ENCODE measurements around the gene TRAF4.

The TRAF4 gene, protein sequence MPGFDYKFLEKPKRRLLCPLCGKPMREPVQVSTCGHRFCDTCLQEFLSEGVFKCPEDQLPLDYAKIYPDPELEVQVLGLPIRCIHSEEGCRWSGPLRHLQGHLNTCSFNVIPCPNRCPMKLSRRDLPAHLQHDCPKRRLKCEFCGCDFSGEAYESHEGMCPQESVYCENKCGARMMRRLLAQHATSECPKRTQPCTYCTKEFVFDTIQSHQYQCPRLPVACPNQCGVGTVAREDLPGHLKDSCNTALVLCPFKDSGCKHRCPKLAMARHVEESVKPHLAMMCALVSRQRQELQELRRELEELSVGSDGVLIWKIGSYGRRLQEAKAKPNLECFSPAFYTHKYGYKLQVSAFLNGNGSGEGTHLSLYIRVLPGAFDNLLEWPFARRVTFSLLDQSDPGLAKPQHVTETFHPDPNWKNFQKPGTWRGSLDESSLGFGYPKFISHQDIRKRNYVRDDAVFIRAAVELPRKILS

DNA sequence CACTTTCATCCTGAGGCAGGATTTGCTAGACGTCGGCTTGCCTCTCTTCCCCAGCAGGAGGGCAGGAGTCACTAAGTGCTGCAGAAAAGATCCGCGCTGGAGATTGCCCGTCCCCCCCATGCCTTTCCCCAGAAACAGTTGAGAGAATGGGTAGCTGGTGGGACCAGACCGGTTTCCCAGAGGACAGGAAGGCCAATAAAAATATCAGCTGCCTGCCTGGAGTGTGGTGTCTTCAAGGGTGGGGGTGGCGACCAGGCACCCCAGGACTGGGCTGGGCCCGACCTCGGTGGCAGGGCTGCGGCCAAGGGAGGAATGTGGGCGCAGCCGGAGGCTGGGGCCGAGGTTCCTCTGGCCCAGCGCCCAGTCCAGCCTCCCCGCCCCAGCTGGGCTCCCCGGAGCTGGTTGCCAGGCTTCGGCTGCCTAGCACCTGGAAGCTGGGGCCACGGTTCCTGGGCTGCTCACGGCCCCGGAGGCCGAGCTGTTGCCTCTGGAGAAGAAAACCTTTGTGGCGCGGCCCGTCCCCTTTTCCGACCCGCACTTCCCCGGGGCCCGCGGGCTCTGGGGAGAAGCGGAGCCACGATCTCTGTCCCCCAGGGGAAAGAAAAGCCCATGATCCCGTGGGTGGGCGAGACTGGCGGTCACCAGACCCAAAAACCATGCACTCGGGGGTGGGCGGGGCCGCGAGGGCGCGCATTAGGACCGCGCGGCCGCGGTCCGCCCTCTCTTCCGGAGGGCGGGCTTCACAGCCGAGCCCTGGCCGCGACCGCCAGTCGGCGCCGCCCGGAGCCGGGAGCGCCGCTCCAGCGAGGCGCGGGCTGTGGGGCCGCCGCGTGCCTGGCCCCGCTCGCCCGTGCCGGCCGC, at the start of gene TRAF4:
Gene TRAF4 (plus strand): TSS at position 769 of the 861 bp plus-strand sequence. CDS start 102 bp downstream, outside the sequence.
- DNase-seq (ENCODE audit: low read depth in 2 of 2) = peak in 1 of 2 donors; percentile 68

DNA sequence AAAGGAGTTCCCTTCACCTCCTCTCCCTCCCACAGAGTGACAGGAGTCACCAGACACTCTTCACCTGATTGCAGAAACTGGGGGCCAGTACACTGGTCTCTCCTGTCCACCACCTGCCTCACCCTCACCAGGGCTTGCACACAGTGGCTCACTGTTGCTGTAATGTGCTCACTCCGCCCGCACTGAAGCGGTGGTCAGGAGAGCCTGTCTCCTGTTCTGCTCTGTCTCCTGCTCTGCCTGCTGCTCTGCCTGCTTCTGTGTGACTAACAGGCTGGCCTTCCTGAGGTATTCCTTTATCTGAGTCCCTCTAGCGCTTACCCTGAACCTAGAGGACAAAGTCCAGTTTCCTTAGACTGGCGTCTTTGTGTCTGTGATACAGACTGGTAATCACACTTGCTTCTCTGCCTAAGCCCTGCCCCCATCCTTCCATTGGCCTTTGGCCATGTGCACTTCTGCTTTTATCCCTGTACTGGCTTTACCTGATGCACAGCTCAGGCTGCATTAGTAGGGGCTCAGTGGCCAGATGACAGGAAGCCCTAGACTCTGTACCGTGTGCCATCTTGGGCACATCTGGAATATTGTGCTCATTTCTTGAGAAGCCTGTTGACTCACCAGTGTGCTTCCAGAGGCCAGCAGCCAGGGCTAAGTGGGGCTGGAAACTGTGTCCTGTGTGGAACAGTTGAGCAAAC, 45.4 kb upstream of the TRAF4 start:
- DNase-seq (ENCODE audit: low read depth in 2 of 2) = no peak

DNA sequence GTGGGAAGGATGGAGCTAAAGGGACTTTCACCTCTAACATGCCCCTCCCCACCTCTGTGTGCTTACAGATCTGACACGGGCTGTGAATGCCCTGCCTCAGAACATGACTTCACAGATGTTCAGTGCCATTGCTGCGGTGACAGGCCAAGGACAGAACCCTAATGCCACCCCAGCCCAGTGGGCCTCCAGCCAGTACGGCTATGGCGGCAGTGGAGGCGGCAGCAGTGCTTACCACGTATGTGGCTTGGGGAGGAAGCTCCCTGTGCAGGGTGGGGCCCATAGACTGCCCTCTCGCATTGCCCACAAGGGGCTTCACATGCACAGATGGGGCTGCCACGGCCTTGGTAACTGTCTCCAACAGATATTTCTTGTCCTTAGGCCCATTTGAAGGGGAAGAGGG, 43.5 kb upstream of the TRAF4 start:
- DNase-seq (ENCODE audit: low read depth in 2 of 2) = no peak

DNA sequence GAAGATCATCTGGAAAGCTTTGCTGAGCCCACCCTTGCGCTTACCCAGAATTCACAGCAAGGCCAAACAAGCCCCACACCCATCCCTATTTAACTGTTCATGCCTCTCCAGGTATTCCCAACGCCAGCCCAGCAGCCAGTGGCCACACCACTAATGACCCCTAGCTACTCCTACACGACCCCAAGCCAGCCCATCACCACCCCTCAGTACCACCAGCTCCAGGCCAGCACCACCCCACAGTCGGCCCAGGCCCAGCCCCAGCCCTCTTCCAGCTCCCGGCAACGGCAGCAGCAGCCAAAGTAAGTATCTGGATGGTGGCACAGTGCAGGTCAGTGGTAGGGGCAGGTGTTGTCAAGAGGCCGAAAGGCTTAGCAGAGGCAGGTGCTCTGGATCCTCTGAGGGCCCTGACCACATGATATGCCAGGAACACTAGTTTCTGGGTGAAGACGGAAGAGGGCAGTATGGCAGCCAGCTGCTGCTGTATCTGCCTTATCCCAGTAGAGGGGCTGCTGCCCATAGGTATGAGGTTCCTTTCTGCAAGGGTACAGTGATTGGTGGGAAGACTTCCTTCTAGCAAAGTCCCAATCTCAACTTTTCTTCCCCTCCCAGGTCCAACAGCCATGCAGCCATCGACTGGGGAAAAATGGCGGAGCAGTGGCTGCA, 42.9 kb upstream of the TRAF4 start:
- no peak for DNase-seq (ENCODE audit: low read depth in 2 of 2)

DNA sequence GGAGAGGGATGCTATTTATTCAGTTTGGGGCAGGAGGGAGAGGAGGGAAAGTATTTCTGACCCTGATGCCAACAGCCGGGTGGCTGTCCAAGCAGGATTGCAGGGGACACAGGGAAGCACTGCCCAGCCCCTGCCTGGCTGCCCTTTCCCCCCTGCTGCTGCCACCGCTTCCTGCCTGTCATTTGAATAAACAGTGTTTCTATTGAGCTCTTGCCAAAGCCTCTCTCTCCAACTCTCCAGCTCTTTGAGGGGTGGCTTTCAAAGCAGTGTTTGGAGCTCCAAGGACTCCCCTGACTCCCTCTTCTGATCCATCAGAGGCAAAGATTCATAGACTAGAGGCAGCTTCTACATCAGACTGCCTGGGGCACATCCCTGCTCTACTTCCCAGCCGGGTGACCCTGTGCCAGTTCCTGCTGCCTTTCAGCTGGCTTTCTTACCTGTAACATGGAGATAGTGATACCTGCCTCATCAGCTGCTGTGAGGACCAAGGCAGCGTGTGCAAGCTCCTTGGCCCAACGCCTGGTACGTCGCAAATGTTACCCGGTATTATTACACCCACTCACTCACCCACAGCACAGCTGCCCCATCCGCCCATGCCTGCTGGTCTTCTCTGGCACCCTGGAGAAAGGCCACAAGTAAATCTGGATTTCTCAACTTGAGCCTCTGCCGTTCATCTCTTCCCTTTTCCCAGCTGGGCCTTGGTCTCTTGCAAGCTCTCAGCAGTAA, 41.6 kb upstream of the TRAF4 start:
- DNase-seq (ENCODE audit: low read depth in 2 of 2) = no peak

DNA sequence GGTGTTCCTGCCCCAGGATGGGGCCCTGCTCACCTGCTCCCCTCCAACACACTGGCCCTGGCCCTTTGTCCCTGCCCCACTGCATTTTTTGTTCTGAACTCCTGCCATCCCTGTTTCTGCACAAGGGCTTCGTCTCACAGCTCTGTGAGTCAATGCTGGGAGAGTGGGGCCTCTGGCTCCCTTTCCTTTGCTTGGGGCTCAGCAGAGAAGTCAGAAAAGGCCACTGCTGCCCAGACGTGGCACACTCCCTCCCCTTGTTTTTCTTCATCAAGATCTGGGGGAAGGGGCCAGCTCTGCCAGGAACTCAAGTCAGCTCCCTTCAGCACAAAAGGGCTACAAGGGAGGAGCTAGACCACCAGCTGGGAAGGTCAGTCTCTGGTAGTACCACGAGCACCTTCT, 41.1 kb upstream of the TRAF4 start:
- no peak for DNase-seq (ENCODE audit: low read depth in 2 of 2)

DNA sequence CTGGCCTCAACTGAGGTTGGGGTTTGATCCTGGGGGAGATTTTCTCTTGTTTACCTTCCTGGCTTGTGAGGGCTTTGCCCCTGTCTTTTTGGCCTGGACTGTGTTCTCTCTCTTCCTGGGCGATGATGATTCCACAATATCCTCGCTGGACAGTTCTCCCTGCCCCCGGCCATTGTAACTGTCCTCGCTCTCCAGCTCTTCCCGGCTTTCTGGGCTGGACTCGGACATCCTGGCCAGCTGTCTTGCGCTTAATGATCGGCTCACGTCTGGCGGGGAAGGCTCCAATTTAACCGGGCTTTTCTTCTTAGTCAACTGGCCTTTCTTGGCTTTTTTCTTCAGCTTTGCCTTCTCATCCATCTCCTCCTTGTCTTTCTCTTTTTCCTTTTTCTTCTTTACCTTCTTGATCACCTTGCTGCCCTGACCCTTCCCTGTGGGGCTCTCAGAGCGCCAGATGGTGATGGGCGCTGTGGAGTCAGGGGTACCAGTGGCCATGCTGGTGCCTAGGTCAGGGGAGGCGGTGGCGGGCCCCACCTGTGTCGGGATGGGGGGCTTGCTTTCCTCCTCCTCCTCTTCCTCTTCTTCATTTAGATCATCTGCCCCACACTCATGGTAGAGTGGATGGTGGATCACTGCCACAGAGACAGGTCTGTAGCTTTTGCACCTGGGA, 40.1 kb upstream of the TRAF4 start:
- DNase-seq (ENCODE audit: low read depth in 2 of 2) = no peak

DNA sequence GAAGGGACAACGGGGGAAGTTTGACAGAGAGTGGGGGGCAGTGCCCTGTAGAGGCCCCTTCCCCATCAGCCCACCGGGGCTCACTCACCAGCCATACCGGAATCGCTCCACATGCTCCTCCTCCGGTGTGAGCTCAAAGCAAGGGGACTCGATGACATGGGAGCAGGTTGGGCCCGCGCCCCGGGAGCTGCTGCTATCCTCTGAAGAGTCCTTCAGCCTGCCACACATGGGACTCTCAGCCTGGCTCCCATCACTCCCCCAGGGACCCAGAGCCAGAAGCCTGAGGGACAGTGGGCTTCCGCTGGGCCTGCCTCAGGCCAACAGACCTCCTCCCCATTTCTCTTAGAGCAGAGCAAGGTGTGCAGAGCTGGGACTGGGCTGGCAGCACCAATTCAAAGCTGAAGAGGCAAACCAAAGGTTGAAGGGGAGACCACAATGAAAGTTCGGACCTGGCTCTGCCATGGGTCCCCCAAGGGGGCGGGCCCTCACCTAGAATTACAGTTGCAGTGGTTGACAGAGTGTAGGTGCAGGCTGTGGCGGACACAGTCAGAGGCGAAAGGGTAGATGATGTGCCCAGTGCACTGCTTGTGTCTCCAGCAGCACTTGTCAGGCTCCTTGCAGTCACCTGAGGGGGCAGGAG, 39.5 kb upstream of the TRAF4 start:
- DNase-seq (ENCODE audit: low read depth in 2 of 2) = no peak

DNA sequence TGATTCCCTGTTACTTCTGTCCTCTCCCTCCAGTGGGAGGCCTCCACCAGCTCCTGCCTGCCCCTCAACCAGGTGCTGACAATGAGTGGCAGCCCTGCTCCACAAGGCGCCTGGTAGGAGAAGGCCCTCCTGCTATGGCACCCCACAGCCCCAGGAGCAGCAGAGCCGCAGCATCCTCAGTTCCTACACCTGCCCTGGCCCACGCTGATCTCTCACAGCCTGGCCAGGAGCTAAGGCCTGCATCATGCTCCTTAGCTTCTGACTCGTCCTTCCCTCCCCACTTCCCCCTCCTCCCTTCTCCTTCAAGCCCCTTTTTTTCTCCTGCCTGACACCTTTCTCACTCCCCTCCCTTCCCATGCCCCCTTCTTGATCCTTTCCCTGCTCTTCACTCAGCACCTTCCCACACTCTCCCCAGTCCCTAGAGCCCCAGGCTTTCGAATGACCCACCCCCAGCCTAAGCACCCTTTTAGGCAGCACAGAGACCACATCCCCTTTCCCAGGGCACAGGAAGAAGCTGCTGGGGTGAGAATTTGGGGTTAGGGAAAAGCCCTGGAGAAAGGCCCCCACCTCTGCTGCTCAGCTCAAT, 38.6 kb upstream of the TRAF4 start:
- no peak for DNase-seq (ENCODE audit: low read depth in 2 of 2)

DNA sequence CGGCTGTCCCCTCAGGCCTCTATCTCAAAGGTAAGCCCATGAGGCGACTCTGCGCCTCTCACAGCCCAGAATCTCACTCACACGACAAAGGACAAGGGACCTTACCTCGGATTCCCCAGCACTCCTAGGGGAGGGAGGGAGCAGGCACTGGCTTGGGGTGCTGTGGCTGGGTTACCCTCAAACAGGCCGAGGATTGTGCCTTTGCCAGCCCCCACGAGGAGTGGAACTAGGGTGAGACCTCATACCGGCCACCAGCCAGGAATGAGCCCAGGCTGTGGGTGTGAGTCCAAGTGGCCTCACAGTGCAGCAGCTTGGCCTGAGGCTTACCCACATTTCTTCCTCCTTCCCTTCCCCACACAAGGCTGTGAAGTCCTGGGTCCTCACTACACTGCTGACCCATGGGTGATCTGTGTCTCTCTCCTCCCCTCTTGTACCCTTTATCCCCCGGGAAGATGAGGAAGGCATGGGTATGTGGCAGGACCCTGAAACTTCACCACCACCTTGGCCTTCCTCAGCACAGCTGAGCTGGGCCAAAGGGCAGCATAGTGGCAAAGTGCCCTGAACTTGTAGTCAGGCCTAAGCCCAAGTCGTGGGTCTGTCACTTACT, 38.0 kb upstream of the TRAF4 start:
- no peak for DNase-seq (ENCODE audit: low read depth in 2 of 2)

DNA sequence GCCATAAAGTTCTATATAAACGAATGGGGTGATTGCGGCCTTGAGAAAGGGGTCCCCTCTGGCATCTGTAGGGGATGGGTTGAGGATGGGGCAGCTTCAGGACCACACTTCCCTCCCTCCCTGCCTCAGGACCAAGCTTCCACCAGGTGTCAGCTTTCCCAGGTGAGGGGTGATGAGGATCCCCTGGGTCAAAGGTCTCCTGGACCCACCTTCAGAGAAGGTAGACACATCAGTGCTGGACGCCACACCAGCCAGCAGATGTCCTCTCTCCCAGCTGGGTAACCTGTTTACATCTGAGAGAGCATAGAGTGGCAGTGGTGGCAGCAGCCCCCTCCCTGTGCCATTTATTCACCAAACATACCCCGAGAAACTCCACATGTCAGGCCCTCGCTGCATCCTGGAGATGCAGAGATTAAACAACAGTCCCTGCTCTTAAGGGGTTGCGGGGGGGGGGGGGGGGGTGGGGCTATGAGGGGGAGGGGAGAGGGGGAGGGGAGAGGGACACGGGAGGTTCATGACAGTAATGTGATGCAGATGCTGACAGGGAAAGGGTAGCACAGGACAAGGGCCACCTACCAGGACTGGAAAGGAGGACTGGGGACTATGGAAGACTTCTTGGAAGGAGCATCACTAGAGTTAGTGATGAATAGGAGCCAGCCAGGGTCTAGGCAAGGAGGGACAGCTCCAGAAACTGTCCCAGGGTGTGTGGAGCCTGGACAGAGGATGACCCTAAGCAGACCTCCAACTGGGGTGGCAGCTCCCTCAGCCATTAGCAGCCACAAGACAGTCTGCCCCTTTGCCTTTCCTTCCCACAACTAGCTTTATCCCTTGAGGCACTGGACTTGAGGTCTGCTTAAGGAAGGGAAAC, 37.1 kb upstream of the TRAF4 start:
- DNase-seq (ENCODE audit: low read depth in 2 of 2) = no peak

DNA sequence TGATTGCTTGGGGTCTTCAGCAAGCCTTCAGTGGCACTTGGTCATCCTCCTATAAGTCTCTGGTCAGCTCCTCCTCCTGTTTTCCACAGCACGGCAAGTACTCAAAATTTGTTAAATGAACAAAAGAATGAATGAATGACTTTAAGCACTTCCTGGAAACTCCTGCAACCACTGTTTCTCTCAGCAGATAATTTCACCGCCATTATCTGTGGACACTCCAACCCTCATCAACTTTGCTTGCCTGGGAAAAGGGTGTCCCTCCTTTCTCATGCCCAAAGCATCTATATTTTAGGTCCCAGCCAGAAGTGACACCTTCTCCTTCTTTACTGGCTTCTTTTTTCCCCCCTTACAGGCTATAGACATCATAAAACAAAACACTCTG, 36.5 kb upstream of the TRAF4 start:
- no peak for DNase-seq (ENCODE audit: low read depth in 2 of 2)

DNA sequence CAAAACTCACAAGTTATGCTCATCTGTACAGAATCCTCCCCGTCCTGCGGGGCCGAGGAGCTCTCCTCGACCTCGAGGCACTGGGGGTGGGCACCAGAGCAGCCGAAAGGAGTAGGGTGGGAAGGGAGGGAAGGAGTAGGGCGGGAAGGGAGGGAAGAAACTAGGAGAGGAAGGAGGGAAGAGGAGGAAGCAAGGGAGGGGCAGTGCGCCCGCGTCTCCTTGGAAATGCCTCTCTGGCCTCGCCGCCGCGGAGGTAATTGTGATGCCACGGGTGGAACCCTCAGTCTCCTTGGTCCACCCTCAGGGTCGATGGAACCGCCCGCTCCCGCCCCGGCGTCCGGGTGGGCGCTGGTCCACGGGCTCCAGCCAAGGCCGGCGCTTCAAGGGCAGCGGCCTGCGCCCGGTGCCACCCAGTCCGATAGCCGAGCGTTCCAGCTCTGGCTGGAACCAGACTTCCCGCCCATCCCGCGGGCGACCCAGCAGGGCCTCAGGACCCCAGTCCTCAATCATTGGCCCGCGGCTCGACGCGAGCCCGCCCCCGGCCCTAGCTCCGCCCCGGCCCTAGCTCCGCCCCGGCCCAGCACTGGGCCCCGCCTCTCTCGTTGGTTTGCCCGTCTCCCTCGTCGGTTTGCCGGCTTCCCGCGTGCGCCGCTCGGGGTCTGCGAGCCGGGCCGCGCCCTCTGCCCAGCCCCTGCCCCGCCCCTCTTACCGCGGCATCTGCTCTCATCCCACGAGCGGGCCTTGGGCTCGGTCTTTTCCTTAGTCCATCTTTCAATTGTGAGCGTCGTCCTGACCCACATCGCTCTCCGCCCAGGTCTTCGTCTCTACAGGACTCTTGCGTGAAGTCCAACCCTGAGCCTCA, 32.7 kb upstream of the TRAF4 start:
- peak; percentile 75 to 89 for DNase-seq (ENCODE audit: low read depth in 2 of 2)

DNA sequence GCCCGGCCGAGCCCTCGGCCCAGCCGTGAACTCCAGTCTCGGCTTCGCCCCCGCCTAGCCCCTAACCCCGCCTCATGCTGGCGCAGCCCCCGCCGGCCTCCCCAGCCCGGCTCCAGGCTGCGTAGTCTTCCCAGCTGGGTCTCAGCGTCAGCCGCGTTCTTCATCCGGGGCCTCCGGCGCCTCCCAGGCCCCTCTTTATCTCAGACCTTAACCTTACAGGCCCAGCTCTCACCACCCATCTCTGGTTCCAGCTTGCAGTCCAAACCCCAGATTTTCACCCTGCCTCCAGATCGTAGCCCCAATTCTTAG, 32.1 kb upstream of the TRAF4 start, which contains the start of gene PROCA1:
Gene PROCA1 (minus strand): TSS at position 166 of the 309 bp plus-strand sequence. CDS start 228 bp downstream, outside the sequence.
- DNase-seq (ENCODE audit: low read depth in 2 of 2) = no peak

DNA sequence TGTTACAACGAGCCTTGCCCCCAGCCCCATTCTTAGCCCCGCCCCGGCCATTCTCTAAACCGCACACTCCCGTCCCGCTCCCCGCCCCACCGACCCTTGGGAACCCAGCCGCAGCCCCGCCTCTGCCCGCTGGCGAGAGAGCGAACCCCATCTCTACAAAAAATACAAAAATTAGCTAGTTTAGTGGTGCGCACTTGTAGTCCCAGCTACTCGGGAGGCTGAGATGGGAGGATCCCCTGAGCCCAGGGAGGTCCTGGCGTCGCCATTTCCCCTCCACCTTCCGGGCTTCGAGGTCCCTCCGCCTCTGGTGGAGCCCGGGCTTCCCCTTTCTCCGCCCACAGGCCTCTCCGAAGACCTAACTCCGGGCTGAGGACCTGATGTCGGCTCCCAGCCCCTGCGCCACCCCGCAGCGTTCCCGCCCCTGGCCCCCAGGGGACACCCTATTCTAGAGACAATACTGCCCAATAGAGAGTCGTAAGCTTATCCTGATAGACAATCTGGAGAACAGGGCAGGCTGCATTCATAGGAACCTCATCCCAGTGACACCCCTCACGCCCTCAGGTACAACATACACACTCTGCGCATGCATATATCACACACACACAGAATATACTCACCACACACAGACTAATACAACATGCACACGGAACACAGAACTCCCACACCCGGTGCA, 31.6 kb upstream of the TRAF4 start:
- DNase-seq (ENCODE audit: low read depth in 2 of 2) = no peak

DNA sequence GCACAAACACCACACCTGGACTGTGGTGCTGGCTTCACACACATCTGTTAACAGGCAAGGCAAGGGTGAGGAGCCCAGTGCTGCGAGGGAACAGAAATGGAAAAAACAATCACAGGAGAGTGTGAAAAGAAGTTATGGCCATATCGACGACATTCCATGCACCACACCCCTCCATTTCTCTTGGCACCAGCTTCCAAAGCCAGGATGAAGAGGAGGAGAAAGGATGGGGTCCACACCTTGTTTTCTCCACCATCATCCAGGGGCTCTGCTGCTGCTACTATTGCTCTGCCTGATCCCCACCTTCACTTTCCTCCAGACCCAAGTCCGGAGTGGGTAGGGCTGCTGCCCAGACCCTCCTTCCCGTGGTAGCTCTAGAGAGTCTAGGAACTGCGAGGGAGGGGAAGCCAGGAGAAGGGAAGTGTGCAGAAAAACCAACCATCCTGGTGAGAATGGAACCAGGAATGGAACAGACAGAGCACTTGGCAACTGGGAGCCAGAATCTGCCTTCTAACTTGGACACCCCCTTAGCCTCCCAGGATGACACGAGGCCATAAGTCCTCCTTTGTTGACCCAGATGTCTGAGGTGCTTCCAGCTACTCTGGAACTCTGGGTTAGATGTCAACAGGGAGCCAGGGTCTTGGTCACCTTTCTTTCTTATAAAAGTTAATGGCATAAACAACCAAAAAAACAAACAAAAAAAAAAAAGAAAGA, 31.0 kb upstream of the TRAF4 start:
- DNase-seq (ENCODE audit: low read depth in 2 of 2) = no peak

Data from stimulated activated CD4-positive, alpha-beta T cell treated with anti-CD3 and anti-CD28 coated beads, Interleukin-1b, Interleukin-23, amount 100 ng/mL, for 1 hour (primary cell).